Activated T-cell treated with anti-CD3 and anti-CD28 coated beads, Interleukin-2, amount 50 U/mL, for 4 hours (primary cell): Measurements from ENCODE around the gene GZF1. TPM values are rescaled to one million over a fixed set of nuclear protein-coding genes. Genes with fewer than 3 reads are reported as not detected.

ENCODE experiments used
- ATAC-seq, 2 donors: fragments of 200-7000 bp; cut with Tn5 transposase; one replicate each; pipeline ENCODE4 v1.10.0; 2021
- DNase-seq: peaks from one replicate; pipeline ENCODE4 v3.0.0-alpha.2; 2020
- H3K27me3 Mint-ChIP-seq: one replicate; pipeline ENCODE4 v1.8.0; 2021; ENCODE audit warnings: low read depth, mixed read lengths
- H3K36me3 Mint-ChIP-seq: one replicate; pipeline ENCODE4 v1.8.0; 2022; ENCODE audit warnings: mixed read lengths; ENCODE audit not compliant: insufficient read depth
- H3K4me1 Mint-ChIP-seq: one replicate; pipeline ENCODE4 v1.8.0; 2021; ENCODE audit warnings: low read depth, mixed read lengths
- H3K4me3 Mint-ChIP-seq: one replicate; pipeline ENCODE4 v1.8.0; 2021; ENCODE audit warnings: mild to moderate bottlenecking, moderate library complexity, mixed read lengths
- H3K9me3 Mint-ChIP-seq: one replicate; pipeline ENCODE4 v1.8.0; 2021; ENCODE audit warnings: mixed read lengths
- total RNA-seq, 3 donors: library from RNA; stranded (reverse); gene quantifications; one replicate each; pipeline ENCODE4 v1.2.1, GENCODE V29; 2021

The GZF1 gene
- total RNA-seq, 3 donors from 2014 or later = 8.5 to 10.3 (median 10.2) TPM

DNA sequence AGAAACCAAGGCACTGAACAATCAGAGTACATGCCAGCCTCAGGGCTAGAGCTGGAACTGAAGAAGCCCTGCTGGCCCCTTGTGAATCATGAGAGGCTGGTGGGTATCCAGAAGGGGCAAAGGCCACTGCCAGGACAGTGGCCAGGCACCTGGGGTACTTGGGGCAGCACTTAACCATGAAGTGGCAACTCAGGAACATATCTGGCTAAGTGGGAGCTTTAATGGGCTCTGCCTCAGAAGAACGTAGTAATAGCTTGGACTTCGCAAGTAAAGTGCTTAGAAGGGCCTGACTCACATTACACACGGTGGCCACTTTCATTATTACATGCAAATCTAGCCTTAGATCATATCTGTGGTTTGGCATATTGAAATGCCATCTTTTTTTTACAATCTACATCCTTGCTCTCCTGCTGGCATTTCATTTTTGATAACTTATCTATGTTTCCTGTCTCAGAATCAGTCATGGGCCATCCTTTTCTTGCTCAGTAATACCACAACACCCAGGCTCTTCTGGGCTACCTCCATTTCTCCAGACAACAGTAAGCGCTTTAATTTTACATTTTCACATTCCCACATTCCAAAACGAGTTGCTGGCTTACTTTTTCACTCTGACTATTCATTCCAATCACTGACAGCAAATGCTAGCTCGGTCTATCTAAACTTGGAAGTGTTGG, 37.7 kb downstream of the GZF1 start:
- H3K4me3 Mint-ChIP-seq = no peak overlapping the region
- no peaks in the 10 kb centered on the region for H3K27me3 Mint-ChIP-seq
- ATAC-seq (peak; percentile 90 to 94), DNase-seq (no peak)
- peaks cover 15% of the 10 kb centered on the region for H3K36me3 Mint-ChIP-seq
- H3K9me3 Mint-ChIP-seq = no peaks in the 10 kb centered on the region
- peaks cover 28% of the 10 kb centered on the region for H3K4me1 Mint-ChIP-seq

DNA sequence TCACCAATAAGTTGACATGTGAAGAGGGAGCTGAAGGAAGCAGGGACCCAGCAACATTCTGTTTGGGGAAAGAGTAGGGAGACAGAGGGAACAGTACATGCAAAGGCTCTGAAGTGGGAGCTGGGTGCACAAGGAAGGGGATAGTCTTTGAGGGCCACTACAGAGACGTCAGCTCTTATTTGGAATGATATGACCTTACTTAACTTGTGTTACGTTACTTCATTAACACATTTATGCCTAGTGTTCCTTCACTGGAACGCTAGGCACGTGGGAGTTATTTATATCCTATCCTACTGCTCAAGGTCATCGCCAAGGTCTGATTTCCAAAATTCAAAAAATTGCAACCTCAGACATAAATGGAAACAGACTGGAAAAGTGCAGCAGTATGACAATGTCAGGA, 39.1 kb downstream of the GZF1 start:
- no peaks in the 10 kb centered on the region for H3K9me3 Mint-ChIP-seq
- no peaks in the 10 kb centered on the region for H3K27me3 Mint-ChIP-seq
- H3K36me3 Mint-ChIP-seq = peaks cover 14% of the 10 kb centered on the region
- no peak for ATAC-seq
- DNase-seq = no peak
- H3K4me1 Mint-ChIP-seq = peaks cover 31% of the 10 kb centered on the region
- H3K4me3 Mint-ChIP-seq = no peak overlapping the region

DNA sequence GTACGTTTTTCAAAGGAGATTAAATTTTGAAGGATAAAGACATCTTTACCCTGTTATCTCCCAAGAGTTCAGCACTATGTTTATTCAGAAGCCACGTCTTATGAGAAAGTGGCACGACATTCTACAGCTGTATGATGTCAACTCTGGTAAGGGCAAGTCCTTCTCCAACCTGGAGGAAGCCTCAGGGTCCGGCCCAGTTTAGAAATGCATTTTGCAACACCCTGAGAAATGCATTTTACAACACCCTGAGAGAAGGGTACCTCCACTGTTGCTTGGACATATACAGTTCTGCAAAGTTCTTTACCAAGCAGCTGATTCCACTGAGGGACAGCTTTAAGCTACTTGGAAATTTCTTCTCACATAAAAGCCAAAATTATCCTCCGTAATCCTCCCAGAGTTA, 41.8 kb downstream of the GZF1 start:
- no peak for DNase-seq
- peaks cover 11% of the 10 kb centered on the region for H3K36me3 Mint-ChIP-seq
- H3K4me1 Mint-ChIP-seq = peaks cover 43% of the 10 kb centered on the region

DNA sequence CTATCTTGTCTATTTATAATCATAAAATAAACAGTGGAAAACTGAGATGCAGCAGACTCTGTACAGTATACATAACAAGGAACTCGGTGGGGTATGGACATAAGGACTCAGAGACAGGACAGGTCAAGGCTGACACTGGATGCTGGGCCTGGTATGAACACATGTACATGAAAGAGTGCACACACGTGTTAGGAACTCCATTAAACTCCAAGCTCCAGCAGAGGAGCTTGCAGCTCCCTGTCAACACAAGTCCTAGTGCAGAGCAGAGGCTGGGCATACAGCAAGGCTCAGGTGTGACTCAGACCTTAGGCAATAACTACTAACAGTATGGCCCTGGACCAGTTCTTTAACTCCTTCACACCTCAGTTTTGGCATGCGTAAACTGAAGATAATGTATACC, 42.2 kb downstream of the GZF1 start:
- DNase-seq = no peak
- H3K9me3 Mint-ChIP-seq = no peaks in the 10 kb centered on the region
- peaks cover 39% of the 10 kb centered on the region for H3K4me1 Mint-ChIP-seq
- peaks cover 11% of the 10 kb centered on the region for H3K36me3 Mint-ChIP-seq
- no peak overlapping the region for H3K4me3 Mint-ChIP-seq
- H3K27me3 Mint-ChIP-seq = no peaks in the 10 kb centered on the region
- ATAC-seq = no peak

More for the DNA sequence above, 41.8 kb downstream of the GZF1 start:
- Mint-ChIP-seq H3K4me3 (no peak overlapping the region), H3K9me3 (no peaks in the 10 kb centered on the region), H3K27me3 (no peaks in the 10 kb centered on the region)
- no peak for ATAC-seq

GRCh38 chr20:23406880-23407279, 44.9 kb downstream of the GZF1 start:
- DNase-seq = no peak
- no peaks in the 10 kb centered on the region for H3K9me3 Mint-ChIP-seq
- ATAC-seq = no peak
- H3K27me3 Mint-ChIP-seq = no peaks in the 10 kb centered on the region
- H3K36me3 Mint-ChIP-seq = peaks cover 13% of the 10 kb centered on the region
- H3K4me3 Mint-ChIP-seq = no peak overlapping the region
- peaks cover 36% of the 10 kb centered on the region for H3K4me1 Mint-ChIP-seq

GRCh38 chr20:23407781-23408464, 45.9 kb downstream of the GZF1 start:
- Mint-ChIP-seq H3K36me3 (peaks cover 10% of the 10 kb centered on the region), H3K9me3 (no peaks in the 10 kb centered on the region), H3K4me3 (no peak overlapping the region), H3K4me1 (peaks cover 41% of the 10 kb centered on the region), H3K27me3 (no peaks in the 10 kb centered on the region)
- DNase-seq (no peak), ATAC-seq (peak; percentile 77 to 83)

DNA sequence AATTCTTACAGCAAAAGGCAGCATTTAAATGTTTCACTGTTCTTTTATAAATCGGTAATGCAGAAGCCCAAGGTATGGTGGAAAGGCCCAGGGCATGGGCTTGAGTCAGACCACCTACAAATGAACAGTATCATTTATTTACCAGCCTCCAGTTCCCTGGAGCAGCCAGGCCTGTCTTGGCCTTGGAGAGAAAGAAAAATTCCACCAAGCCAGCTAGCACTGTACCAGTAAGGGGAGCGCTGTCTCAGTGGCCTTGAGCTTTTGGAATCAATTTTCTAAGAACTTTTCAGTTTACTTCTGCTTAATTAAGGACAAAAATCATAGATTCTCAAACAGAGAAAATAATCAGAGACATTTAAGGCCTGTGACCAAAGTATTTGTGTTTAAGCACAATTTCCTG, 47.0 kb downstream of the GZF1 start:
- H3K4me1 Mint-ChIP-seq = peaks cover 47% of the 10 kb centered on the region
- no peaks in the 10 kb centered on the region for H3K9me3 Mint-ChIP-seq
- no peaks in the 10 kb centered on the region for H3K27me3 Mint-ChIP-seq
- H3K36me3 Mint-ChIP-seq = peaks cover 11% of the 10 kb centered on the region
- no peak overlapping the region for H3K4me3 Mint-ChIP-seq
- DNase-seq (no peak), ATAC-seq (no peak)

GRCh38 chr20:23409800-23410199, 47.8 kb downstream of the GZF1 start:
- ATAC-seq (no peak), DNase-seq (no peak)
- Mint-ChIP-seq H3K9me3 (no peaks in the 10 kb centered on the region), H3K4me1 (peaks cover 45% of the 10 kb centered on the region), H3K27me3 (no peaks in the 10 kb centered on the region), H3K4me3 (no peak overlapping the region), H3K36me3 (peaks cover 10% of the 10 kb centered on the region)

DNA sequence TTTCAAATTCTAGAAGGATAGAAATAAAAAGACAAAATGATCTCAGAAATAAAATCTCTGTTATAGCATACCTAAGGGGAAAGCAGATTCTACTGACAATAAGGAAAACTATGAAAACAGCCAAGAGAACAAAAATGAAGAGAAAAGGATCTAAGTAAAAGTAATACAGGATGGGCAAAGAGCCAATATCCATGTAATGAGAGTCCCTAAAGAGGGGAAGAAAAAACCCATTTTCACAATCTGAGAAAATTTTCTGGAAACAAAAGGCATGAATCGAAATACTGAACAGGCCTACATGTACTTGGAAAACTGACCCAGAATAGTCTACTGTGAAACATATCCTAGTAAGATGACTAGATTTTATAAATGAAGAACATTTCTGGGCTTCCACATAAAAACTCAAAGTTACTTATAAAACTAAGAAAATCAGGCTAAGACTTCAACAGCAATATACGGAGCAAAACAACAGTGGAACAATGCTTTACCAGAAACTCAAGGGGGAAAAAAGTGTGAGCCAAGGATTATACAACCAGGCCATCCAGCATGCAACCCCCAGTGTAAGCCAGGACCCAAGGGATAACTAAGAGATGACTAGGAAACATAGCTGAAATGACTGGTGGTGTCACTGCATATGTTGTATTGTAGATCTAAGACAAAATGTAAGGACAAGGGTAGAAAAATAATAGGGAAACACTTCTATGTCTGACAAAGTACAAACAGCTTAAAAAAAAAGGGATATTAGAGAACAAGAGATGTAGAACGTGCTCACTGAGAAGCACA, 49.1 kb downstream of the GZF1 start:
- peaks cover 47% of the 10 kb centered on the region for H3K4me1 Mint-ChIP-seq
- H3K27me3 Mint-ChIP-seq = no peaks in the 10 kb centered on the region
- ATAC-seq (no peak), DNase-seq (no peak)
- peaks cover 12% of the 10 kb centered on the region for H3K36me3 Mint-ChIP-seq
- no peak overlapping the region for H3K4me3 Mint-ChIP-seq
- H3K9me3 Mint-ChIP-seq = no peaks in the 10 kb centered on the region

- Mint-ChIP-seq H3K36me3 (peaks cover 12% of the 10 kb centered on the region), H3K4me1 (peaks cover 49% of the 10 kb centered on the region), H3K9me3 (no peaks in the 10 kb centered on the region), H3K4me3 (no peak overlapping the region), H3K27me3 (no peaks in the 10 kb centered on the region)
- DNase-seq (no peak), ATAC-seq (no peak)
These were observed 50.0 kb downstream of the GZF1 start for GRCh38 chr20:23412026-23412425.

GRCh38 chr20:23413862-23414422, 52.0 kb downstream of the GZF1 start:
- peaks cover 10% of the 10 kb centered on the region for H3K36me3 Mint-ChIP-seq
- H3K27me3 Mint-ChIP-seq = no peaks in the 10 kb centered on the region
- H3K9me3 Mint-ChIP-seq = no peaks in the 10 kb centered on the region
- H3K4me1 Mint-ChIP-seq = peaks cover 45% of the 10 kb centered on the region
- H3K4me3 Mint-ChIP-seq = no peak overlapping the region
- ATAC-seq (no peak), DNase-seq (no peak)

DNA sequence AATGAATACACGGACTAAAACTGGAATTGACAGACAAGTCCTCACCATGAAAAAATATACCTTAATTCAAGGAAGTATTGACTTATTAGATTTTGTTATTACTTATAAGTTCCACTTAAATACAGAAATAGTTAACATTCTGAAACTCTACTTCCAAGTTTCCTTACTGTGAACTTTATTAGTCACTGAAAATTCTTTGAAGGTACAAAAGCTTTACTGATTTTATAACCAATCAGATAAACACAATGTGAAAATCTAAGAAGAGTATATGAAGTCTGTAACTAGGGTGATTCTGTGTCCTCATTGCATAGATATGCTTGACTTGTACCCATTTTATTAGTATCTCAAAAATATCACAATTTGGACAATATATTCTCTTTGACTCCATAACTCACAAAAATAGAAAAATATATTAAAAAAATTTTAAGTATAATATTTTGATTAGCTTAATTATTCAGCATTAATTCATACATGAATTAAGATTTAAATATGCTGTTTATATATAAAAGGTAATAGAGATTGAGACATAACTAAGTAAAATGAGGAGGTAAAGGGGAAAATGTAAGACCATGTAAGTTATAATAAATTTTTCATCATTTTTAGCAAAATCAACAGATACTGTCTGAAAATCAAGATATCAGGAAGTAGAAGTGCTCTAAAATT, 52.7 kb downstream of the GZF1 start:
- H3K9me3 Mint-ChIP-seq = no peaks in the 10 kb centered on the region
- ATAC-seq (no peak), DNase-seq (no peak)
- H3K4me3 Mint-ChIP-seq = no peak overlapping the region
- no peaks in the 10 kb centered on the region for H3K27me3 Mint-ChIP-seq
- H3K36me3 Mint-ChIP-seq = peaks cover 10% of the 10 kb centered on the region
- H3K4me1 Mint-ChIP-seq = peaks cover 52% of the 10 kb centered on the region

GRCh38 chr20:23415555-23415954, 53.6 kb downstream of the GZF1 start:
- Mint-ChIP-seq H3K9me3 (no peaks in the 10 kb centered on the region), H3K36me3 (peaks cover 10% of the 10 kb centered on the region), H3K4me3 (no peak overlapping the region), H3K4me1 (peaks cover 51% of the 10 kb centered on the region), H3K27me3 (no peaks in the 10 kb centered on the region)
- DNase-seq (no peak), ATAC-seq (no peak)

DNA sequence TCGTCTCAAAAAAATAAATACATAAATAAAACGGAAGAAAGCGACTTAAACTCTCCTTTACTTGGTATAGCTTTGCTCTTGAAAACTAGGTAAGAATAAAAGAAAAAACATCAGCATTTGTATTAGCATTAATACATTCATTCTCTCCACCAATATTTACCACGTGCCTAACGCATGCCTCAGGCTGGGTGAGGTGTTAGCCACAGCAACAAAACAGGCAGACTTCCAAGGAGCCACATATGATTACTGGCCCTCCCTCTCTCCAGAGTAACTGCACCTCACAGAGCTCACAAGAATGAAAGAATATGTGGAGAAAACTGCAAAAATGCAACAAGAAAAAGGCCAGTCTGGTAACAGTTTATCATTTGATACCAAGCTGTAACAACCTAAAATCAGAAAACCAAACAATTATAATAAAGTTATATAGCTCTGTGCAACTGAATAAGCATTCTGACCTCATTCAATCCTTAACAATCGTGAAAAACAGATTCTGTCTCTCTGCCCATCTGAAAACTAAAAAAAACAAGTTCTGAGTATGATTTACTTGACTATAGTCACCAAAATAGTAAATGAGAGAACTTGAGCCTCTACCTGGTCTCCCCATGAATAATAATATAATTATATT, 54.1 kb downstream of the GZF1 start:
- no peaks in the 10 kb centered on the region for H3K27me3 Mint-ChIP-seq
- peaks cover 10% of the 10 kb centered on the region for H3K36me3 Mint-ChIP-seq
- no peak overlapping the region for H3K4me3 Mint-ChIP-seq
- DNase-seq = no peak
- H3K9me3 Mint-ChIP-seq = no peaks in the 10 kb centered on the region
- peaks cover 48% of the 10 kb centered on the region for H3K4me1 Mint-ChIP-seq
- no peak for ATAC-seq
